HCT116 (cell line): ENCODE results near the gene CABYR. TPM values are rescaled to one million over a fixed set of nuclear protein-coding genes. Genes with fewer than 3 reads are reported as not detected.

Experiments used
- ATAC-seq: fragments of 200-7000 bp; cut with Tn5 transposase; 2 replicates; pipeline ENCODE4 v1.9.1; 2020; ENCODE audit warnings: mild to moderate bottlenecking, moderate library complexity
- BruUV-seq: library from RNA; stranded (reverse); fragments of 400-500 nt; replicated peaks from 2 replicates; lab custom pipeline; 2021; lab: Mats Ljungman, UMichigan
- CTCF ChIA-PET: fragments of 300-600 bp; sonication (Branson Sonifier 250); formaldehyde crosslinking; loops from one replicate; lab custom pipeline; 2021; ENCODE audit warnings: antibody characterized with exemption; lab: Charles Lee
- POLR2A ChIA-PET: fragments of 300-600, 350-600 bp; sonication (Branson Sonifier 250); formaldehyde crosslinking; loops from one replicate; lab custom pipeline; 2021; ENCODE audit warnings: antibody characterized with exemption; lab: Charles Lee
- RAD21 ChIA-PET, 2 experiments: fragments of 300-600 bp; sonication (Branson Sonifier 250); formaldehyde crosslinking; loops; one replicate each; lab custom pipeline; 2023; ENCODE audit warnings: low total read pairs in 2 of 2; ENCODE audit not compliant: uncharacterized antibody in 2 of 2, unreplicated experiment in 2 of 2, low non-redundant PET in 1 of 2; lab: Charles Lee
- DNase-seq: peaks from one replicate; pipeline ENCODE4 v3.0.0-alpha.2; 2010; ENCODE audit warnings: low read depth, low spot score
- H2AFZ ChIP-seq: fragments of 200-600 bp; shearing (Covaris generic), sonication (generic); 2 replicates; pipeline ENCODE4 v1.6.1; 2017; ENCODE audit warnings: low read depth, mixed run types, mixed read lengths, antibody characterized with exemption, low read length; ENCODE audit not compliant: poor library complexity, severe bottlenecking
- H3K27ac ChIP-seq: 2 replicates; pipeline ENCODE4 v1.5.1; 2012; ENCODE audit warnings: low read depth, low read length
- H3K27me3 ChIP-seq: fragments of 200-600 bp; sonication (generic); 2 replicates; pipeline ENCODE4 v1.6.1; 2016; ENCODE audit warnings: mixed run types, low read length, mixed read lengths; ENCODE audit not compliant: insufficient read depth
- H3K36me3 ChIP-seq, 2 experiments: fragments of 200-500 bp in 1 of 2; fragments of 200-600 bp in 1 of 2; sonication (Bioruptor generic) in 1 of 2; sonication (generic) in 1 of 2; 2 replicates each; pipeline versions ENCODE4 v1.5.1 to v1.6.1; 2014 to 2016; ENCODE audit warnings: low read length in 2 of 2, inconsistent platforms in 1 of 2, mixed read lengths in 1 of 2, mixed run types in 1 of 2; ENCODE audit not compliant: insufficient read depth in 2 of 2, control insufficient read depth in 1 of 2
- H3K4me1 ChIP-seq, 2 experiments: fragments of 200-600 bp in 1 of 2; sonication (generic) in 1 of 2; 2 replicates each; pipeline versions ENCODE4 v1.5.1 to v1.6.1; 2012 to 2017; ENCODE audit warnings: low read length in 2 of 2, inconsistent platforms in 1 of 2, mild to moderate bottlenecking in 1 of 2, mixed read lengths in 1 of 2, mixed run types in 1 of 2, moderate library complexity in 1 of 2; ENCODE audit not compliant: insufficient read depth in 2 of 2, control insufficient read depth in 1 of 2
- H3K4me2 ChIP-seq: fragments of 200-600 bp; sonication (generic); 2 replicates; pipeline ENCODE4 v1.6.1; 2017; ENCODE audit warnings: mixed run types, low read length, mixed read lengths
- H3K4me3 ChIP-seq, 2 experiments: fragments of 200-600 bp in 1 of 2; sonication (generic) in 1 of 2; replicated peaks in 1 of 2; 2 replicates each; pipeline ENCODE4 v1.5.1; 2011 to 2016; ENCODE audit warnings: low read length in 2 of 2, control low read depth in 1 of 2, low read depth in 1 of 2, mild to moderate bottlenecking in 1 of 2, mixed read lengths in 1 of 2, mixed run types in 1 of 2
- H3K79me2 ChIP-seq: fragments of 200-600 bp; sonication (generic); 2 replicates; pipeline ENCODE4 v1.6.1; 2017; ENCODE audit warnings: mild to moderate bottlenecking, mixed run types, low read length, moderate library complexity, mixed read lengths; ENCODE audit not compliant: insufficient read depth
- H3K9ac ChIP-seq: fragments of 200-600 bp; sonication (generic); 2 replicates; pipeline ENCODE4 v1.6.1; 2016; ENCODE audit warnings: low read length, mixed read lengths
- H3K9me2 ChIP-seq: fragments of 200-600 bp; sonication (generic), shearing (Covaris generic); 2 replicates; pipeline ENCODE4 v1.6.1; 2017; ENCODE audit warnings: mixed run types, mild to moderate bottlenecking, moderate library complexity; ENCODE audit not compliant: insufficient read depth
- H3K9me3 ChIP-seq, 2 experiments: fragments of 200-500 bp in 1 of 2; fragments of 200-600 bp in 1 of 2; sonication (Bioruptor generic) in 1 of 2; sonication (generic) in 1 of 2; 2 replicates each; pipeline ENCODE4 v1.6.1; 2014 to 2017; ENCODE audit warnings: low read length in 2 of 2, mixed read lengths in 2 of 2, inconsistent platforms in 1 of 2, low read depth in 1 of 2, mild to moderate bottlenecking in 1 of 2, mixed run types in 1 of 2, moderate library complexity in 1 of 2; ENCODE audit not compliant: control insufficient read depth in 1 of 2, insufficient read depth in 1 of 2
- H4K20me1 ChIP-seq: fragments of 200-600 bp; sonication (generic), shearing (Covaris generic); 2 replicates; pipeline ENCODE4 v1.6.1; 2017; ENCODE audit warnings: mixed run types, mild to moderate bottlenecking, moderate library complexity; ENCODE audit not compliant: insufficient read depth
- ATF3 ChIP-seq: IDR thresholded peaks from 2 replicates; pipeline ENCODE4 v1.6.1; 2012
- CBX3 ChIP-seq: IDR thresholded peaks from 2 replicates; pipeline ENCODE4 v1.6.1; 2012; ENCODE audit warnings: low read depth
- CEBPB ChIP-seq: IDR thresholded peaks from 2 replicates; pipeline ENCODE4 v1.6.1; 2012; ENCODE audit warnings: low read depth
- EZH2 ChIP-seq: fragments of 200-600 bp; sonication (generic); IDR thresholded peaks from 2 replicates; pipeline ENCODE4 v1.6.1; 2017; ENCODE audit warnings: antibody characterized with exemption, mixed run types
- MAX ChIP-seq: IDR thresholded peaks from 2 replicates; pipeline ENCODE4 v1.6.1; 2012
- POLR2A ChIP-seq: IDR thresholded peaks from 2 replicates; pipeline ENCODE4 v1.7.0; 2011; ENCODE audit warnings: borderline replicate concordance; ENCODE audit not compliant: insufficient read depth, insufficient read length; ENCODE audit errors: extremely low read depth
- RAD21 ChIP-seq: IDR thresholded peaks from 2 replicates; pipeline ENCODE4 v1.6.1; 2012; ENCODE audit warnings: low read depth, mild to moderate bottlenecking
- REST ChIP-seq: IDR thresholded peaks from 2 replicates; pipeline ENCODE4 v1.6.1; 2012; ENCODE audit warnings: low read depth
- SIN3A ChIP-seq: IDR thresholded peaks from 2 replicates; pipeline ENCODE4 v1.6.1; 2012; ENCODE audit warnings: low read depth
- SP1 ChIP-seq: IDR thresholded peaks from 2 replicates; pipeline ENCODE4 v1.6.1; 2012; ENCODE audit warnings: low read depth
- SRF ChIP-seq: IDR thresholded peaks from 2 replicates; pipeline ENCODE4 v1.6.1; 2012; ENCODE audit warnings: low read depth
- YY1 ChIP-seq: IDR thresholded peaks from 2 replicates; pipeline ENCODE4 v1.6.1; 2011; ENCODE audit warnings: low read length, low read depth, moderate library complexity, mild to moderate bottlenecking; ENCODE audit not compliant: insufficient replicate concordance; ENCODE audit errors: extremely low read depth
- ZNF274 ChIP-seq: fragments of 200-500 bp; sonication (Bioruptor generic); IDR thresholded peaks from 2 replicates; pipeline ENCODE4 v1.6.1; 2014; ENCODE audit warnings: mild to moderate bottlenecking, low read depth, low read length, inconsistent platforms
- intact Hi-C: fragments of 100-400 bp; cut with micrococcal nuclease; formaldehyde crosslinking; loops from 2 replicates; pipeline ENCODE4 v1.10.0; 2022
- total RNA-seq: library from RNA; stranded (reverse); gene quantifications from one replicate; pipeline ENCODE4 v1.2.1, GENCODE V29; 2021; ENCODE audit not compliant: unreplicated experiment

CABYR gene
- total RNA-seq, 1 experiment from 2014 or later, result not detected

GRCh38 chr18:24187689-24188088 is 48.8 kb downstream of the CABYR start (continued):
- TF ChIP-seq REST (no peak), SIN3A (no peak), CEBPB (no peak), SRF (no peak)

- ChIA-PET POLR2A (no interaction called here), RAD21 (no interaction called here), CTCF (interaction anchor here (8.1 kb wide), 1 partner anchor 10 kb away, joined by 53 read pairs; no protein-coding TSS in a partner anchor)
- TF ChIP-seq EZH2 (no peak), SIN3A (no peak), SRF (no peak), ATF3 (no peak), YY1 (no peak), RAD21 (no peak), REST (no peak), SP1 (no peak), ZNF274 (no peak), POLR2A (no peak), MAX (no peak), CBX3 (no peak)
- H3K36me3 ChIP-seq, result no peaks in the 10 kb centered on the region
- ATAC-seq, result no peak
- no peak overlapping the region for H3K9ac ChIP-seq
- no peak overlapping the region for H2AFZ ChIP-seq
- no peak overlapping the region for H3K4me3 ChIP-seq
- no peak for DNase-seq
- no peaks in the 10 kb centered on the region for H3K79me2 ChIP-seq
- no peaks in the 10 kb centered on the region for H3K9me2 ChIP-seq
- H4K20me1 ChIP-seq, result no peaks in the 10 kb centered on the region; the same call in 1 of the 2 replicates
- no peak overlapping the region for H3K27ac ChIP-seq
- no peaks in the 10 kb centered on the region for H3K9me3 ChIP-seq
- intact Hi-C loops, result no loop called here
- no peaks in the 10 kb centered on the region for H3K27me3 ChIP-seq
- 0 out of 4 replicates have a peak, but pooled peaks cover 0 to 6% of the 10 kb centered on the region in 2 experiments for H3K4me1 ChIP-seq
- H3K4me2 ChIP-seq, result no peak overlapping the region
- no TSS peak for BruUV-seq
Observed at GRCh38 chr18:24188120-24188519, 49.3 kb downstream of the CABYR start.
